HepG2 (cell line): Measurements from ENCODE around the gene AHR. TPM values are rescaled to one million over a fixed set of nuclear protein-coding genes. Genes with fewer than 3 reads are reported as not detected.

Source experiments
- ATAC-seq: fragments of 200-7000 bp; cut with Tn5 transposase; 3 replicates; pipeline ENCODE4 v1.9.1; 2020; ENCODE audit warnings: mild to moderate bottlenecking, moderate library complexity
- BruUV-seq: library from RNA; stranded (reverse); fragments of 400-500 nt; replicated peaks from 2 replicates; lab custom pipeline; 2021; lab: Mats Ljungman, UMichigan
- CTCF ChIA-PET: fragments of 300-600 bp; formaldehyde crosslinking; extraction: SDS; loops from one replicate; lab custom pipeline; 2021; ENCODE audit warnings: low total read pairs, inconsistent platforms, low intra/inter-chr PET ratio; lab: Yijun Ruan, JAX
- POLR2A ChIA-PET: fragments of 350-600 bp; sonication (Branson Sonifier 250); formaldehyde crosslinking; loops from one replicate; lab custom pipeline; 2020; ENCODE audit warnings: antibody characterized with exemption, inconsistent platforms; lab: Yijun Ruan, JAX
- DNase-seq: peaks from one replicate; pipeline ENCODE4 v3.0.0-alpha.2; 2015; ENCODE audit warnings: low spot score
- FAIRE-seq: peaks from 3 replicates; lab custom pipeline; 2011; peaks lifted over from hg19 to GRCh38; lab: Jason Lieb, UNC
- H2AFZ ChIP-seq: one replicate; pipeline ENCODE4 v1.6.1; 2011; ENCODE audit warnings: low read length, inconsistent platforms
- H3K27ac ChIP-seq: fragments of 300-600 bp; 3 replicates; pipeline ENCODE4 v1.8.0; 2011; ENCODE audit warnings: mixed run types, mild to moderate bottlenecking, mixed read lengths, low read length, inconsistent platforms; ENCODE audit not compliant: insufficient read depth; ENCODE audit errors: extremely low read length
- H3K27me3 ChIP-seq, 2 experiments: fragments of 200-600 bp in 1 of 2; 2 replicates in 1 of 2; 3 replicates in 1 of 2; pipeline versions ENCODE4 v1.6.0 to v1.8.0; 2011; ENCODE audit warnings: low read length in 2 of 2, mild to moderate bottlenecking in 2 of 2, moderate library complexity in 2 of 2, inconsistent platforms in 1 of 2; ENCODE audit not compliant: insufficient read depth in 2 of 2, control insufficient read depth in 1 of 2
- H3K36me3 ChIP-seq, 2 experiments: fragments of 200-600 bp in 1 of 2; replicated peaks in 1 of 2; 2 replicates in 1 of 2; 3 replicates in 1 of 2; pipeline versions ENCODE4 v1.5.1 to v1.8.0; 2011; ENCODE audit warnings: low read length in 2 of 2, inconsistent platforms in 1 of 2; ENCODE audit not compliant: insufficient read depth in 2 of 2, control insufficient read depth in 1 of 2
- H3K4me1 ChIP-seq: 2 replicates; pipeline ENCODE4 v1.5.1; 2012; ENCODE audit warnings: low read length, inconsistent platforms; ENCODE audit not compliant: insufficient read depth
- H3K4me2 ChIP-seq: 2 replicates; pipeline ENCODE4 v1.6.0; 2011; ENCODE audit warnings: low read depth, low read length, inconsistent platforms
- H3K4me3 ChIP-seq, 3 experiments: fragments of 200-600 bp in 1 of 3; sonication (generic), shearing (Covaris generic) in 1 of 3; replicated peaks in 1 of 3; 2 replicates each; pipeline ENCODE4 v1.5.1; 2011 to 2016; ENCODE audit warnings: low read length in 3 of 3, inconsistent platforms in 2 of 3, low read depth in 2 of 3, mild to moderate bottlenecking in 2 of 3, control low read depth in 1 of 3, mixed read lengths in 1 of 3; ENCODE audit not compliant: insufficient read depth in 1 of 3
- H3K79me2 ChIP-seq: one replicate; pipeline ENCODE4 v1.6.1; 2011; ENCODE audit warnings: low read length, inconsistent platforms; ENCODE audit not compliant: insufficient read depth
- H3K9ac ChIP-seq: 2 replicates; pipeline ENCODE4 v1.6.0; 2011; ENCODE audit warnings: mild to moderate bottlenecking, low read depth, low read length, inconsistent platforms; ENCODE audit not compliant: insufficient read depth
- H3K9me3 ChIP-seq: 2 replicates; pipeline ENCODE4 v1.5.1; 2012; ENCODE audit warnings: mild to moderate bottlenecking, low read length
- H4K20me1 ChIP-seq: 2 replicates; pipeline ENCODE4 v1.6.0; 2011; ENCODE audit warnings: inconsistent platforms, mild to moderate bottlenecking, low read length, moderate library complexity; ENCODE audit not compliant: insufficient read depth
- CCDC6 ChIP-seq: sonication (generic); formaldehyde crosslinking; IDR thresholded peaks from 2 replicates; pipeline ENCODE4 v1.8.1; 2022; ENCODE audit warnings: mild to moderate bottlenecking, missing genetic modification reagents, moderate library complexity
- EED ChIP-seq: sonication (generic); formaldehyde crosslinking; IDR thresholded peaks from 2 replicates; pipeline ENCODE4 v1.5.0; 2020; ENCODE audit warnings: mild to moderate bottlenecking, missing genetic modification reagents
- HMG20A ChIP-seq: IDR thresholded peaks from 2 replicates; pipeline ENCODE4 v1.6.1; 2016; ENCODE audit warnings: borderline replicate concordance
- HNRNPL ChIP-seq: fragments of 200-400 bp; formaldehyde crosslinking; IDR thresholded peaks from 2 replicates; pipeline ENCODE4 v1.6.1; 2017; ENCODE audit warnings: mild to moderate bottlenecking, low read depth, low read length
- MIXL1 ChIP-seq: IDR thresholded peaks from 2 replicates; pipeline ENCODE4 v1.6.1; 2016
- NFKB2 ChIP-seq: sonication (generic); formaldehyde crosslinking; IDR thresholded peaks from 2 replicates; pipeline ENCODE4 v1.4.0; 2020; ENCODE audit warnings: missing genetic modification reagents, borderline replicate concordance
- NKX3-1 ChIP-seq: sonication (generic); formaldehyde crosslinking; IDR thresholded peaks from 2 replicates; pipeline ENCODE4 v1.5.0; 2020; ENCODE audit warnings: missing genetic modification reagents
- PREB ChIP-seq: sonication (generic); formaldehyde crosslinking; IDR thresholded peaks from 2 replicates; pipeline ENCODE4 v1.4.0; 2020; ENCODE audit warnings: missing genetic modification reagents
- RBFOX2 ChIP-seq: fragments of 200-400 bp; formaldehyde crosslinking; IDR thresholded peaks from 2 replicates; pipeline ENCODE4 v1.6.1; 2017; ENCODE audit warnings: low read depth, mild to moderate bottlenecking, low read length
- RNF2 ChIP-seq: fragments of 450-650 bp; conservative IDR thresholded peaks from 2 replicates; pipeline ENCODE4 v1.6.1; 2016; ENCODE audit warnings: low read depth
- SRSF9 ChIP-seq: fragments of 200-400 bp; formaldehyde crosslinking; IDR thresholded peaks from 2 replicates; pipeline ENCODE4 v1.6.1; 2018; ENCODE audit warnings: borderline replicate concordance, mild to moderate bottlenecking, low read depth, low read length; ENCODE audit not compliant: insufficient read depth, poor library complexity, severe bottlenecking
- TFDP2 ChIP-seq: sonication (generic); formaldehyde crosslinking; IDR thresholded peaks from 2 replicates; pipeline ENCODE4 v1.4.0; 2020; ENCODE audit warnings: missing genetic modification reagents
- YY1 ChIP-seq: IDR thresholded peaks from 2 replicates; pipeline ENCODE4 v1.6.1; 2011; ENCODE audit warnings: low read length, low read depth, moderate library complexity, mild to moderate bottlenecking; ENCODE audit not compliant: insufficient read depth, insufficient replicate concordance
- ZNF225 ChIP-seq: sonication (generic); formaldehyde crosslinking; IDR thresholded peaks from 2 replicates; pipeline ENCODE4 v1.4.0; 2020; ENCODE audit warnings: mild to moderate bottlenecking, missing genetic modification reagents
- ZNF30 ChIP-seq: sonication (generic); formaldehyde crosslinking; IDR thresholded peaks from 2 replicates; pipeline ENCODE4 v1.5.0; 2020; ENCODE audit warnings: mild to moderate bottlenecking, missing genetic modification reagents
- ZNF569 ChIP-seq: sonication (generic); formaldehyde crosslinking; IDR thresholded peaks from 2 replicates; pipeline ENCODE4 v1.5.0; 2020; ENCODE audit warnings: mild to moderate bottlenecking, missing genetic modification reagents, moderate library complexity, borderline replicate concordance
- ZNF770 ChIP-seq: sonication (generic); formaldehyde crosslinking; IDR thresholded peaks from 2 replicates; pipeline ENCODE4 v1.5.0; 2020; ENCODE audit warnings: mild to moderate bottlenecking, missing genetic modification reagents
- WGBS: methylation state at CpG from one replicate; pipeline ENCODE4 v1.1.6; 2017; ENCODE audit warnings: low lambda C conversion rate; 5-methylcytosine and 5-hydroxymethylcytosine counted together
- in situ Hi-C: cut with HindIII; loops from 2 replicates; pipeline ENCODE4 v1.10.0; 2017; ENCODE audit warnings: low pct_unique_long_range_greater_than_20kb; ENCODE audit not compliant: extremely low pct_ligation_motif_present
- intact Hi-C: fragments of 100-400 bp; cut with micrococcal nuclease; formaldehyde crosslinking; loops from one replicate; pipeline ENCODE4 v1.10.0; 2022; ENCODE audit not compliant: unreplicated experiment
- polyA plus RNA-seq, 8 experiments: library from polyadenylated mRNA; depleted of rRNA in 3 of 8; stranded (reverse) in 7 of 8; unstranded in 1 of 8; fragments of >200 nt; fragmentation: Illumina TruSeq in 4 of 8; extraction: Trizol in 4 of 8; gene quantifications; 2 replicates each; pipeline versions ENCODE4 v1.2.1 to v1.2.3, GENCODE V29; 2011 to 2016; ENCODE audit warnings: low read depth in 4 of 8, missing spikeins in 1 of 8, mixed read lengths in 1 of 8; ENCODE audit not compliant: insufficient read depth in 1 of 8
- total RNA-seq, 5 experiments: library from RNA; depleted of rRNA; stranded (reverse); fragments of >200 nt; fragmentation: Illumina TruSeq; extraction: Trizol; gene quantifications; 2 replicates each; pipeline ENCODE4 v1.2.3, GENCODE V29; 2016; ENCODE audit warnings: low read depth in 1 of 5
- TF ChIP-seq, protein P1 (sequence below): fragments of 450-650 bp; IDR thresholded peaks from 2 replicates; pipeline ENCODE4 v1.6.1; 2017

Gene AHR
- total and polyA plus RNA-seq, 2 of the 13 experiments (the other 11 are each of a cell fraction or from before 2014, with no cell fraction given), result 9.0 to 31.3 TPM

DNA sequence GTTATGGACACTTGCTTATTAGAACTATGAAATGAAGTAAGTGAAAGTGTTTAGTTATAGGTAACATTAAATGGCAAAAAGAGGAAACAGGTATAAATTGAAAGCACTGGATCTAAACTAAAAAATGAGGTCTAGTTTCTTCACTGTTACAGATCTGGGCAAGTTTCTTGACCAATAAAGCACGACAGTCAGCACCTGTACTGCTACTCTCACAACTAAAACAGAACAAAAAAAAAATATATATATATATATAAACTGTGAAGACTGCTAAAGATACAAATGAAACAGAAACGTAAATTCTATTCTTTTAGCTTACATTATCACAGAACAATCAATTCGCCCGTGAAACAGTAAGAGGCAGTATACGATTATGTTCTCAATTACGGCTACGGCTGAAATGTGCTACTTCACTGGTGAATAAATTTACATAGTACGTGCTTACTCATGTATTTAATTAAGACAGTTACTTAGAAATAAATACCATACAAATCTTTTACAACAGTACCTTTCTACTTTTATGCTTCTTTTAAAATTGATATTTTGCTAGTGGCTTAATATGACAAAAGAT, 4.2 kb downstream of the AHR start:
- Histone ChIP-seq H3K27ac (no peak overlapping the region), H3K36me3 (no peaks in the 10 kb centered on the region), H3K4me2 (peak overlapping the region; percentile 71), H3K27me3 (peaks cover 0 to 2% of the 10 kb centered on the region in 2 experiments; a peak in 1 of 5 replicates), H3K9ac (no peak overlapping the region), H3K4me1 (peaks cover 59% of the 10 kb centered on the region), H2AFZ (no peak overlapping the region), H3K9me3 (no peaks in the 10 kb centered on the region), H3K79me2 (peaks cover 88% of the 10 kb centered on the region), H4K20me1 (peaks cover 83% of the 10 kb centered on the region), H3K4me3 (peak overlapping the region; percentile 21 to 82 (median 27); a peak in 4 of 6 replicates)
- in situ Hi-C loops, result loop anchor here (5.0 kb wide), 1 partner anchor 315 kb away; no protein-coding TSS in a partner anchor
- FAIRE-seq (no peak), ATAC-seq (no peak), DNase-seq (no peak)
- POLR2A ChIA-PET, result no interaction called here
- intact Hi-C loops, result loop anchor here (5.0 to 10.0 kb wide), 2 partner anchors 65 to 232 kb away; no protein-coding TSS in a partner anchor
- CTCF ChIA-PET, result interaction anchor here (2.1 kb wide), 1 partner anchor 320 kb away, joined by 13 read pairs; no protein-coding TSS in a partner anchor
- BruUV-seq, result no TSS peak
- WGBS, result 57% methylated on average over 8 of the region's 8 CpGs
- TF ChIP-seq MIXL1 (CRISPR knock-in tag) (no peak), NKX3-1 (no peak), ZNF225 (CRISPR knock-in tag) (no peak), ZNF770 (no peak), RBFOX2 (peak; percentile 54; the same call in 1 of the 2 replicates), TFDP2 (CRISPR knock-in tag) (no peak), HNRNPL (no peak), CCDC6 (CRISPR knock-in tag) (no peak), ZNF569 (CRISPR knock-in tag) (no peak), PREB (no peak), HMG20A (CRISPR knock-in tag) (no peak), EED (CRISPR knock-in tag) (no peak), ZNF30 (no peak), NFKB2 (CRISPR knock-in tag) (no peak), YY1 (no peak), SRSF9 (no peak), RNF2 (no peak)
- TF ChIP-seq, protein P1, sequence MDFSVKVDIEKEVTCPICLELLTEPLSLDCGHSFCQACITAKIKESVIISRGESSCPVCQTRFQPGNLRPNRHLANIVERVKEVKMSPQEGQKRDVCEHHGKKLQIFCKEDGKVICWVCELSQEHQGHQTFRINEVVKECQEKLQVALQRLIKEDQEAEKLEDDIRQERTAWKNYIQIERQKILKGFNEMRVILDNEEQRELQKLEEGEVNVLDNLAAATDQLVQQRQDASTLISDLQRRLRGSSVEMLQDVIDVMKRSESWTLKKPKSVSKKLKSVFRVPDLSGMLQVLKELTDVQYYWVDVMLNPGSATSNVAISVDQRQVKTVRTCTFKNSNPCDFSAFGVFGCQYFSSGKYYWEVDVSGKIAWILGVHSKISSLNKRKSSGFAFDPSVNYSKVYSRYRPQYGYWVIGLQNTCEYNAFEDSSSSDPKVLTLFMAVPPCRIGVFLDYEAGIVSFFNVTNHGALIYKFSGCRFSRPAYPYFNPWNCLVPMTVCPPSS, result no peak
